Spleen (tissue), 11 donors: ENCODE measurements around the gene GNAI2. TPM values are rescaled to one million over a fixed set of nuclear protein-coding genes. Genes with fewer than 3 reads are reported as not detected.

Experiments used
- DNase-seq: peaks from one replicate; pipeline ENCODE4 v3.0.0-alpha.2; 2020
- H3K27ac ChIP-seq, 8 donors: fragments of 200-600 bp; sonication (generic) in 7 of 8; 1 replicate in 4 of 8; 2 replicates in 4 of 8; pipeline versions ENCODE4 v1.5.0 to v1.8.0; 2016 to 2021; ENCODE audit warnings: inconsistent platforms in 4 of 8, mild to moderate bottlenecking in 4 of 8, moderate library complexity in 1 of 8
- H3K27me3 ChIP-seq, 7 donors: fragments of 200-600 bp; sonication (generic) in 6 of 7; replicated peaks in 1 of 7; 1 replicate in 4 of 7; 2 replicates in 3 of 7; pipeline versions ENCODE4 v1.5.0 to v1.8.0; 2016 to 2021; ENCODE audit warnings: inconsistent platforms in 3 of 7, mild to moderate bottlenecking in 1 of 7
- H3K36me3 ChIP-seq, 6 donors: fragments of 200-600 bp; sonication (generic) in 5 of 6; 1 replicate in 4 of 6; 2 replicates in 2 of 6; pipeline versions ENCODE4 v1.5.0 to v1.8.0; 2016 to 2021; ENCODE audit warnings: inconsistent platforms in 2 of 6
- H3K4me1 ChIP-seq, 6 donors: fragments of 200-600 bp; sonication (generic) in 5 of 6; 1 replicate in 3 of 6; 2 replicates in 3 of 6; pipeline versions ENCODE4 v1.5.0 to v1.8.0; 2016 to 2021; ENCODE audit warnings: inconsistent platforms in 3 of 6
- H3K4me3 ChIP-seq, 8 donors: fragments of 200-600 bp; sonication (generic) in 7 of 8; 1 replicate in 4 of 8; 2 replicates in 4 of 8; pipeline versions ENCODE4 v1.5.0 to v1.8.0; 2016 to 2021; ENCODE audit warnings: inconsistent platforms in 4 of 8, mild to moderate bottlenecking in 4 of 8, moderate library complexity in 2 of 8
- H3K9me3 ChIP-seq, 8 donors: fragments of 200-600 bp; sonication (generic) in 7 of 8; 1 replicate in 4 of 8; 2 replicates in 4 of 8; pipeline versions ENCODE4 v1.5.0 to v1.8.0; 2016 to 2021; ENCODE audit warnings: inconsistent platforms in 4 of 8
- POLR2A ChIP-seq, 3 donors: fragments of 450-650 bp; IDR thresholded peaks; one replicate each; pipeline ENCODE4 v1.5.1; 2017; ENCODE audit warnings: antibody characterized with exemption in 3 of 3, mild to moderate bottlenecking in 1 of 3
- POLR2AphosphoS5 ChIP-seq, 3 donors: sonication (generic); formaldehyde crosslinking; IDR thresholded peaks; one replicate each; pipeline ENCODE4 v1.5.1; 2017; ENCODE audit warnings: antibody characterized with exemption in 3 of 3
- WGBS, 5 donors: extraction: QIAGEN DNeasy Blood & Tissue Kit in 3 of 5; methylation state at CpG; one replicate each; pipeline versions ENCODE4 v1.1.5 to v1.1.7; 2013 to 2018; 5-methylcytosine and 5-hydroxymethylcytosine counted together
- intact Hi-C: fragments of 100-400 bp; cut with DNase I; formaldehyde crosslinking; loops from one replicate; pipeline ENCODE4 v1.15.0; 2023; ENCODE audit warnings: low total_unique reads
- polyA plus RNA-seq, 3 donors: library from polyadenylated mRNA; stranded (reverse); fragments of 200-250 nt; gene quantifications; one replicate each; pipeline ENCODE4 v1.2.1, GENCODE V29; 2013
- total RNA-seq, 7 donors: library from RNA; depleted of rRNA in 3 of 7; stranded (reverse); fragments of >200 nt in 3 of 7; fragmentation: NEBNext Ultra II Directional in 4 of 7; extraction: Animal tissue kit (Norgen Biotek cat#: 25700) in 4 of 7; gene quantifications; one replicate each; pipeline versions ENCODE4 v1.1.0 to v1.2.1, GENCODE V29; 2016 to 2021
- TF ChIP-seq, protein P1 (sequence below), 11 experiments: fragments of 200-600 bp in 7 of 11; fragments of 450-650 bp in 4 of 11; sonication (generic) in 4 of 11; IDR thresholded peaks in 8 of 11; conservative IDR thresholded peaks in 3 of 11; 1 replicate in 7 of 11; 2 replicates in 4 of 11; pipeline versions ENCODE4 v1.4.0 to v1.8.0; 2016 to 2021; ENCODE audit warnings: antibody characterized with exemption in 11 of 11, inconsistent platforms in 4 of 11, mild to moderate bottlenecking in 1 of 11
- donor health status: healthy with polysubstance abuse.
- donor health status: DM: no; HTN: no; CAD: no; lungs with moderate emphysema.
- donor health status: DM: no; HTN: no; CAD: no.
- donor health status: Bipolar disorder and iron deficiency.
- donor health status: healthy.
- donor health status: DM: no; HTN: no; CAD: no.
- donor health status: DM: yes; HTN: yes; CAD: no.

GNAI2 gene
- total and polyA plus RNA-seq, 10 donors: 147 to 466 (median 360) TPM

DNA sequence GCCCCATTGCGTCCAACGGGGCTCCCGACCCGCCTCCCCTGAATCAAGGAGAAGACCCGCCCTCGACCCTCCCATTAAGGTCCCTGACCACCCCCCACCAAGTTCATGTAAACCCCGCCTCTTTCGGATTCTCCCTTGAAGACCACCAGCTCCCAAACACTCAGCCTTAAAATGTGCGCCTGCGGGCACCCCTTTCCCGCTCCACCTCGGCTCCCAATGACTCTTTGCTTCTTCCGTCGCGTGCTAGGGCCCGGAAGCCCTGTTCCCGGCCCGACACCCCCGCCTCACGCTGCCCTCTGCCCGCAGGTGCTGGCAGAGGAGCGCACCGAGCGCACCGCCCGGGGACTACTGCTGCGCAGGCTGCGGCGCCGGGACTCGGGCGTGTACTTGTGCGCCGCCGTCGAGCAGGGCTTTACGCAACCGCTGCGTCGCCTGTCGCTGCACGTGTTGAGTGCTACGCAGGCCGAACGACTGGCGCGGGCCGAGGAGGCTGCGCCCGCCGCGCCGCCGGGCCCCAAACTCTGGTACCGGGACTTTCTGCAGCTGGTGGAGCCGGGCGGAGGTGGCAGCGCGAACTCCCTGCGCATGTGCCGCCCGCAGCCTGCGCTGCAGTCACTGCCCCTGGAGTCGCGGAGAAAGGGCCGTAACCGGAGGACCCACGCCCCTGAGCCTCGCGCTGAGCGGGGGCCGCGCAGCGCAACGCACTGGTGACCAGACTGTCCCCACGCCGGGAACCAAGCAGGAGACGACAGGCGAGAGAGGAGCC is 40.2 kb downstream of the GNAI2 start:
- Histone ChIP-seq H3K4me1 (peaks cover 10 to 56% (median 45%) of the 10 kb centered on the region in 6 donors), H3K4me3 (peak overlapping the region in 2 of 8 donors; percentile 7 to 54), H3K36me3 (no peaks in the 10 kb centered on the region), H3K9me3 (no peaks in the 10 kb centered on the region), H3K27ac (no peak overlapping the region), H3K27me3 (peaks cover 5 to 54% (median 41%) of the 10 kb centered on the region in 7 donors)
- TF ChIP-seq POLR2A (IDR thresholded peaks at IDR 0.05): no peak
- TF ChIP-seq POLR2AphosphoS5 (IDR thresholded peaks at IDR 0.05): no peak
- TF ChIP-seq, protein P1, sequence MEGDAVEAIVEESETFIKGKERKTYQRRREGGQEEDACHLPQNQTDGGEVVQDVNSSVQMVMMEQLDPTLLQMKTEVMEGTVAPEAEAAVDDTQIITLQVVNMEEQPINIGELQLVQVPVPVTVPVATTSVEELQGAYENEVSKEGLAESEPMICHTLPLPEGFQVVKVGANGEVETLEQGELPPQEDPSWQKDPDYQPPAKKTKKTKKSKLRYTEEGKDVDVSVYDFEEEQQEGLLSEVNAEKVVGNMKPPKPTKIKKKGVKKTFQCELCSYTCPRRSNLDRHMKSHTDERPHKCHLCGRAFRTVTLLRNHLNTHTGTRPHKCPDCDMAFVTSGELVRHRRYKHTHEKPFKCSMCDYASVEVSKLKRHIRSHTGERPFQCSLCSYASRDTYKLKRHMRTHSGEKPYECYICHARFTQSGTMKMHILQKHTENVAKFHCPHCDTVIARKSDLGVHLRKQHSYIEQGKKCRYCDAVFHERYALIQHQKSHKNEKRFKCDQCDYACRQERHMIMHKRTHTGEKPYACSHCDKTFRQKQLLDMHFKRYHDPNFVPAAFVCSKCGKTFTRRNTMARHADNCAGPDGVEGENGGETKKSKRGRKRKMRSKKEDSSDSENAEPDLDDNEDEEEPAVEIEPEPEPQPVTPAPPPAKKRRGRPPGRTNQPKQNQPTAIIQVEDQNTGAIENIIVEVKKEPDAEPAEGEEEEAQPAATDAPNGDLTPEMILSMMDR (IDR thresholded peaks at IDR 0.05 in 8 of 11, conservative IDR thresholded peaks at IDR 0.05 in 3 of 11): no peak
- 20 to 40% (median 25%) methylated on average over 40 to 79 of the region's 79 CpGs for WGBS, 5 donors
- DNase-seq: no peak
- intact Hi-C loops: loop anchor here (10.0 kb wide), 1 partner anchor 151 kb away; no protein-coding TSS in a partner anchor

DNA sequence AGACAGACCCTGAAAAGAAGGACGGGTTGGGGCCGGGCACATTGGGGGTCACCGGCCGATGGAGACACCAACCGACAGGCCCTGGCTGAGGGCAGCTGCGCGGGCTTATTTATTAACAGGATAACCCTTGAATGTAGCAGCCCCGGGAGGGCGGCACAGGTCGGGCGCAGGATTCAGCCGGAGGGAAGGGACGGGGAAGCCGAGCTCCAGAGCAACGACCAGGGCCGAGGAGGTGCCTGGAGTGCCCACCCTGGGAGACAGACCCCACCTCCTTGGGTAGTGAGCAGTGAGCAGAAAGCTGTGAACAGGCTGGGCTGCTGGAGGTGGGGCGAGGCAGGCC is 40.7 kb downstream of the GNAI2 start:
- Histone ChIP-seq H3K9me3 (no peaks in the 10 kb centered on the region), H3K36me3 (no peaks in the 10 kb centered on the region), H3K27me3 (peaks cover 5 to 54% (median 41%) of the 10 kb centered on the region in 7 donors), H3K4me1 (peaks cover 10 to 50% (median 43%) of the 10 kb centered on the region in 6 donors), H3K4me3 (no peak overlapping the region), H3K27ac (no peak overlapping the region)
- no peak for DNase-seq
- TF ChIP-seq POLR2A (IDR thresholded peaks at IDR 0.05) (no peak), POLR2AphosphoS5 (IDR thresholded peaks at IDR 0.05) (no peak)
- TF ChIP-seq, protein P1 (IDR thresholded peaks at IDR 0.05 in 8 of 11, conservative IDR thresholded peaks at IDR 0.05 in 3 of 11): no peak
- WGBS, 5 donors: 78 to 83% (median 81%) methylated on average over 17 of the region's 17 CpGs
- intact Hi-C loops: loop anchor here (10.0 kb wide), 1 partner anchor 152 kb away; no protein-coding TSS in a partner anchor

DNA sequence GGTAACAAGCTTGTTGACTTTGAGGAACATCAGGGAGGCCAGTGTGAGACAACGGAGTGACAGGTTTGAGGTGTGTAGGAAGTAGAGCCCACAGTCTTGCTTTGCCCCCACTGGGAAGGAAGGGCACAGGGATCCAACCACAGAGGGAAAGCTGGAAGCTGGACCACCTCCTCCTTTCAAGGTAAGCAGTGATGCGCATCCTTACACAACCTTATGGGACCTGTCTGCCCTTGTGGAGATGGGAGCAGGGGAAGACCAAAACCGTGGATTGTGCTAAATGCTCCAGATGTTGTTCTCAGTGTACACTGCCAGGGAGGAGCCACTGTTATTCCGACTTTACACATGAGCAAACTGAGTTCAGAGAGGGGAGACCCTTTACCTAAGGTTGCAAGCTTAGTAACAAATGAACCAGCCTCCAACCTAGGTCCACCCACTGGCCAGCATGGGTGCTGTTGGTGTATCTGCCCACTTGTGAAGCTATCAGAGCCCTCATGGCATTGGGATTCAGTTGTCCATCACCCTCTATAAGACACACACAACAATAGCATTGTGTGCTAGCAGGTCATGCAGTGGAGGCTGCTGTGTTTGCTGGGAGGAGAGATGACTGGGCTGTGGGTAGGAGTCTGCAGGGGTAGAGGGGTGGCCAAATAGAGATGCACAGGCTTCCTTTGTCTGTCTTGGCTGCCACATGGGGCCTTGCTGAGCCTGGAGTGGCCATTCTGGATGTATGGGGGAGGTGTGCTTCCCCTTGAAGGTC is 42.3 kb downstream of the GNAI2 start:
- intact Hi-C loops: loop anchor here (10.0 kb wide), 1 partner anchor 154 kb away; no protein-coding TSS in a partner anchor
- Histone ChIP-seq H3K9me3 (no peaks in the 10 kb centered on the region), H3K4me1 (peaks cover 5 to 34% (median 32%) of the 10 kb centered on the region in 6 donors), H3K36me3 (no peaks in the 10 kb centered on the region), H3K4me3 (no peak overlapping the region), H3K27me3 (peaks cover 5 to 50% (median 38%) of the 10 kb centered on the region in 7 donors), H3K27ac (no peak overlapping the region)
- TF ChIP-seq POLR2AphosphoS5 (IDR thresholded peaks at IDR 0.05): no peak
- TF ChIP-seq, protein P1 (IDR thresholded peaks at IDR 0.05 in 8 of 11, conservative IDR thresholded peaks at IDR 0.05 in 3 of 11): no peak
- TF ChIP-seq POLR2A (IDR thresholded peaks at IDR 0.05): no peak
- WGBS, 5 donors: 80 to 91% (median 83%) methylated on average over 4 of the region's 4 CpGs
- DNase-seq: no peak

DNA sequence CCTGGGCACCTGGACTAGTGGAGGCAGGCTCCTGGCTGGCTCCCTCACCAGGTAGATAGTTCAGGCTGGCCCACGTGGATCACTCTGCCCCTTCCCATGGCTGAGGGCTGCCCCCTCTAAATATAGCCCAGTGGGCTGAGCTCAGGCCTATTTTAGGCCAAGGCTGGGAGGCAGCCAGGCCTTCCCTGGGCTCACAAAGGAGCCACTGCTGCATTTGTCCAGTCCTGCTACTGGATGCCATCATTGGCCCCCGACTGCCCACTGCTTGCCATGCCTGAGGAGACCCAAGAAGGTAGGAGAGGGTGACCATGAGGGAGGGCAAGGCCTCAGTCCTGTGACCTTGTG is 42.8 kb downstream of the GNAI2 start, which contains the start of gene LSMEM2:
Gene LSMEM2 (plus strand): TSS at position 208 of the 345 bp plus-strand sequence. CDS start 27 bp downstream, at position 235.
- H3K4me1 ChIP-seq: peaks cover 4 to 29% (median 26%) of the 10 kb centered on the region in 6 donors
- H3K9me3 ChIP-seq: no peaks in the 10 kb centered on the region
- H3K27me3 ChIP-seq: peaks cover 5 to 44% (median 32%) of the 10 kb centered on the region in 7 donors
- intact Hi-C loops: loop anchor here (10.0 kb wide), 1 partner anchor 154 kb away; no protein-coding TSS in a partner anchor
- no peak for TF ChIP-seq POLR2AphosphoS5 (IDR thresholded peaks at IDR 0.05)
- no peak within 1 kb of the TSS for H3K4me3 ChIP-seq
- no peaks in the 10 kb centered on the region for H3K36me3 ChIP-seq
- no peak for DNase-seq
- WGBS, 5 donors: 54 to 85% (median 72%) methylated on average over 2 of the region's 2 CpGs; no CpG with 5 or more reads in 1 of the 5 donors
- no peak within 1 kb of the TSS for H3K27ac ChIP-seq
